HG02970 (cell line): ENCODE data around the gene KCNQ5.

ENCODE experiments used
- ATAC-seq: cut with Tn5 transposase; IDR thresholded peaks from one replicate; pipeline ENCODE4 v1.9.1; 2021; ENCODE audit warnings: mild to moderate bottlenecking, moderate library complexity, moderate number of reproducible peaks; ENCODE audit not compliant: unreplicated experiment, low FRiP score

KCNQ5 gene

DNA sequence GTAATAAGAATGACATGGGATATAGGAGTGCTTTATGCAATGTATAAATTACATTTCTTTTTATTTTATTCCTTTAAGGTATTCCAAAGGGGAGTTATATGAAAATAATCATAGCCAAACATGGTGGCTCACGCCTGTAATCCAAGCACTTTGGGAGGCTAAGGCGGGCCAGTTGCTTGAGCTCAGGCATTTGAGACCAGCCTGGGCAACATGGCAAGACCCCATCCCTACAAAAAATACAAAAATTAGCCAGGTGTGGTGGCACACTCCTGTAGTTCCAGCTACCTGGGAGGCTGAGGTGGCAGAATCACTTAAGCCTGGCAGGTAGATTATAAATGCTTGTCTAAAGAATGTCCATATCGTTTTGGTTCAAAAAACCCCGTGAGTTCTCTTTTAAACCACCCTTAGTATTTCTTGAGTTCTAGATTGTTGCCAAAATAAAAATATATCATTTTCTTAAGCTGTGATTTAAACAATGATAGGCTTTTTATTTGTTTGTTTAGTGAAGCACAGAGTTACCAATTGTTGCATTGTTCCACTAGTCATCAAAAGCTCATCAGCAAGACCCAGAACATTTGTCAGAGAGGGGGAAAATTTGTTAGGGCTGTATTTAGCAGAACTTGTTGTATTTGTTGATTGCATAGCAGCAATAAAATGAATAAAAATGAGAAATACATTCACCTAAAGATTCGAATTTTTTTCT, 457.2 kb downstream of the KCNQ5 start:
- no peak for ATAC-seq

DNA sequence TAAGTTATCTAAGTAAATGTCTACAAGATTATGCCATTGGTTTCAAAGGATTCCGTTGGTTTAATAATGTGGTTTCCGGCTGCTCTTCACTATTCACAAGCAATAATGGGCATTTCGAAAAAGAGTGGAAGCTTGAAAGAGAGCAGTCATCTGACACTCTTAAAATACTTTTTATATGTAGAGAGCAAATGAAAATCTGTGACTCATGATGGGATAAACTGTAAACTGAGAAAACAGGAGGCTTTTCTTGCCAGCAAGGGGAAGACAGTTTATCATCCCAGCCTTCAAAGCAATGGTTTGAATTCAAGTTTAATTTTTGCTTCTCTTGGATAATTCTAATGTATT, 457.7 kb downstream of the KCNQ5 start:
- ATAC-seq, result no peak

DNA sequence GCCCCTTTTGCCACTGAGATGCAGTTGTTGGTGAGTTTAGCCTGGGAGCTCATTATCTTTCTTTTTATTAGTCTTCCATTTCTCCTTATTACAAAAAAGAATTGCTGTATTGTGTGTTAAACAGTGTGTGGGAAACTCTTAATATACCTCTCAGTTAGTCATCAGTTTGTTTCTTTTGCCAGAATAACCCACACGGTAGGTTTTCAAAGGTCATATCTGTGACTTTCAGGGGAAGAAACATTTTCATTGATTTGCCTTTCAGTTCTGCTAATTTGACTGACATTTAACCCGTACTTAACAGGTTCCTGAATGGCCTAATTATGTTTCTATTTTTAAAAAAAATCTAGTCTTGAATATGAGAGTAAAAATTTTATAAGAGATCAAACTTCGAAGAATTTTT, 458.1 kb downstream of the KCNQ5 start:
- ATAC-seq, result no peak

DNA sequence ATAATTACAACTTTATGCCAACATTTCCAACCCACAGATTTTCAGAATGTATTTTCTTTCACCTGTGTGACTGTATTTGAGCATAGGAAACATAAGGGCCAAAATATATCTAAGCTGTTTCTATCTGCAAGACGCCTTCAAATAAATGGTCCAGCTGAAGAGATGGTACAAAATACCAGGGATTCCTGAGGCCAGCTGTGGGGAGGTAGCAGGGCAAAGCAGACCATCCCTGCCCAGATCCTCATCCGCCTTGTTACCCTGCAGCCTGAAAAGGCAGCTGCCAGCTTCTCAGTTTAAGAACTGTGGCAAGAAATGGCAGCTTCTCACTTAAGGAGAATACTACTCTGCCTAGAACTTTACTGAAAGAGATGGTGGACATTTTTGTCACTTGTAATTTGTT, 460.1 kb downstream of the KCNQ5 start:
- no peak for ATAC-seq

DNA sequence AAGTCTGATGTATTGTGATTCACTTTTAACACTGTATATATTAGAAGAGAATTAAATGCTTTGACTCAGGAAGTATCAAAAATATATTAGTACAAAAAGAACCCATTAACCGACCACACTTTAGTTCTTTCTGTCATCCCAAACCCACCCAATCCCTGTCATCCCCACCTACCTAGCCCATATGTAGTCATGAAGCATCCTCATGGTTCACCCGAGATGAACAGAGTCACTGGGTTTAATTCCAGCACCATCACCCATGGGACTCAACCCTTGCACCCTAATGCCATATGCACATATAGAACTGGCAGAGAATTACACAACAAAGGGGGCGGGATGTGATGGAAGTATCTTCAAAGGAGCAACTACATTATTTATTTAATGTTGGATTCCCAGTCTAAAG, 462.0 kb downstream of the KCNQ5 start:
- ATAC-seq, result no peak

DNA sequence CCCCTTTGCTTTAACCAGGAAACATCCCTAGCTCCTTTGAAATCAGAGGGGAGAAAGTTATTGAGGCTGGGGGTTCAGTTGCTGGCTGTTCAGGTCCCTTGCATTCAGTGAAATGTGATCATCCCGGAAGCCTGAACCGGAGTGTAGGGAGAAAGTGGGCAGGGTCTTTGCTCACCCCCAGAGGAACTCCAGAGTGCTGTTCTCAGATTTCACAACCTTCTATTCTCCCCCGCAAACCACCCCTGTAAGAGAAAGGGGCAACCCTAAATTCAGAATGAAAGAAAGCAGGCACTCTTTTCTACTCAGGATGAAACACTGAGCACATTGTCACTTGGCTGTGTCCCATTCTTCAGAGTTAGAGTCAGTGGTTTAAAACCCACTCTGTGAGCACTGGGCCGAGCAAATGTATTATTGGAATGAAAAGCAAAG, 463.6 kb downstream of the KCNQ5 start:
- ATAC-seq, result no peak

DNA sequence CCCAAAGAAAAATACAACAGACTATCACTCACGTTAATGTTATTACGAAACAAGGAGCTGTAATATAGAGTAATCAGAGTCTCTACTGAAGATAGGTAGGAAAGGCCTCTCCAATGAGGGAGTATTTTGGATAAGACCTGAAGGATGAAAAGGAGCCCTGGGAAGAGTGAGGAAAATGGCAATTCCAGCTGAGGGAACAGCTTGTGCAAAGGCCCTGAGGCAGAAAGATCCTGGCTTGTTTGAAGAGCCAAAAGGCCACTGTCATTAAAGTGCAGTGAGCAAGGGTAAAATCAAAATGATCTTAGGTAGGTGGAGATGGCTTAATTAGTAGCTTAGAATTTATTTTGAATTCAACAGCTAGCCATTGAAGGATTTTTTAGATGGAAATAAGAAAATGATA, 464.9 kb downstream of the KCNQ5 start:
- ATAC-seq, result no peak

DNA sequence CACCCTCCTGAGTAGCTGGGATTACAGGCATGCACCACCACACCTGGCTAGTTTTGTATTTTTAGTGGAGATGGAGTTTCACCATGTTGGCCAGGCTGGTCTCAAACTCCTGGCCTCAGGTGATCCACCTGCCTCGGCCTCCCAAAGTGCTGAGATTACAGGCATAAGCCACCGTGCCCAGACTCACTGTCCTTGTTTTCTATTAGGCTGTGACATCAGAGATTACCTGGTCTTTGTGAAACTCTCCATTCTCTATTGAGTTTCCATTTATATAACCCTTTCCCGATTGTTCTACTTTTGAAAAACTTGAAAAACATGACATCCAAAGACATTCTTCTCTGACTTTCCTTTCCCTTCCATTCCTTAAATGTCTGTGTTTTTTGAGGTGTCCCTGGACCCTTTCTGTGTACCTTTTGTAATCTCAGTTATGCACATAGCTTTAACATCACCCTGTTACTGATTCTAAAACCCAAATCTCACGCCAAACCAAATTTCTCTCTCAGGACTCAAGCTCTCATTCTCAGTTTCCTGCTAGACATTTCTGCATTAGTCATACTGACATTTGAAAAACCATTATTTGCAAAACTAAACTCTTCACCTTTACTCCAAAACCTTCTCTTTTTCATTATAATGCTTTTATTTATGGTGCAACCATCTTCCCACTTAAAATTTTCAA, 466.4 kb downstream of the KCNQ5 start:
- ATAC-seq, result peak; percentile 61

DNA sequence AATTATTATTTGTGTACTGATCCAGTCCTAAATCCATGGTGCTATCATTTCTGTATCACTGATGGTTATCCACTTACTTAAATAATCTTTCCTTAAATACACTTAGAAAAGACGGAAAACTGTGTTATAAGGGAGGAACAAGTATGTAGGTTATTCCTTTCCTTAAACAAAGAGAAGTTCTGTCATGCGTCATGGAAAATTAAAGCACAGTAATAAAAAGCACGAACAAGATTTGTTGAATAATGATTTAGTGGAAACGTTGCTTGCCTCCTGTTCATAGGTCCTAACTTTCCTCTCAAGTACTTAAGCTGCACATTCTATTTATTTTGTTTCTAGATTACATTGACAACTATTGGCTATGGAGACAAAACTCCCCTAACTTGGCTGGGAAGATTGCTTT, 483.1 kb downstream of the KCNQ5 start:
- no peak for ATAC-seq

DNA sequence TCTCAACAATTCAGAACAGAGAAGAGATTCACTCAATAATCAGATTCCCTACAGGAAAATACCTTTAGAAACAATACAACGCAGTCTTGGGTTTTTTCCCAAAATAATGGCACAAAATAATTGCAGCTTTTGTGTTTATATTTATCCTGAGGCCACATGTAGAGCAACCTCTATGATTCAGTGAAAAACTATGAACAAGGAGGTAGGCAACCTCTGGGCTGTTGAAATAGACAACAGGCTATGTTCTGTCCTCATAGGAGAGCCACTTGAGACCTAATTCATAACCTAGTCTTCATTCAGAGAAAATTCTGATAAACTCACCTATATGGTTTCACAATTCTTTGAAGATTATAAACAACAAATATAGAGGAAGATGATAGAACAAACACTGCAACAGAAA, 485.2 kb downstream of the KCNQ5 start:
- ATAC-seq, result no peak

DNA sequence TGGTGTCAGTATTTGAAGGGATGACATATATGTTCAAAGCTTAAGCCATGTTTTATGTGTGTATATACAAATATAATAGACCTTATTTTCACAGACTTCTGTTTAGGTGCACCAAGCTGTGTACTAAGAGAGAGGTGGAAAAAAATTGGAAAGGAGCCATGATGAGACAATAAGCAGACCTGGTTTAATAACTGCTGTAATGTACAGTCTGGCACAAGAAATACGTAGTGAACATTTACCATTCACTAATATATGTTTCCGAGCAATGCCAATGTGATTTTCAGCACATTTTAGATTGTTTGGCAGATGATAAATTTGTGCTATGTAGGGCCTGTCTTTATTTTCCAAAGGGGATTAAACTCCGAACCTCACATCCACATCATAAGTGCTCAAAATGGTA, 487.1 kb downstream of the KCNQ5 start:
- no peak for ATAC-seq

DNA sequence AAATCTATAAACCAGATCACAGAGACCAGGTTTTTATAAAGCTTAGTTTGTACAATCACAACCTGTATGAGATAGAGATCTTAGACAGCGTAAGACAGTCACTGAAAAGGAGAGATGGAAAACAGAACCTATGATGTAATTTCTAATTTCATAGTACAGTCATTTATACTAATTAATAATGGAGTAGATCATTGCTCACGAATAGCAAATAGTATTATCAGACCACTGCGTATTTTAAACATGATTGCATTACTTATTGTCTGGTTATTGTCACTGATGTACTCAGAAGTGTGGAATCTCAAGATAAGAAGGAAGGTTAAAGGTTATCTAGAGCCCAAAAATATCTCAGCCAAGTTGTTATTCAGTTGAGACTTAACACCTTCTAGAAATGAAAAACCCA, 487.8 kb downstream of the KCNQ5 start:
- ATAC-seq, result no peak

DNA sequence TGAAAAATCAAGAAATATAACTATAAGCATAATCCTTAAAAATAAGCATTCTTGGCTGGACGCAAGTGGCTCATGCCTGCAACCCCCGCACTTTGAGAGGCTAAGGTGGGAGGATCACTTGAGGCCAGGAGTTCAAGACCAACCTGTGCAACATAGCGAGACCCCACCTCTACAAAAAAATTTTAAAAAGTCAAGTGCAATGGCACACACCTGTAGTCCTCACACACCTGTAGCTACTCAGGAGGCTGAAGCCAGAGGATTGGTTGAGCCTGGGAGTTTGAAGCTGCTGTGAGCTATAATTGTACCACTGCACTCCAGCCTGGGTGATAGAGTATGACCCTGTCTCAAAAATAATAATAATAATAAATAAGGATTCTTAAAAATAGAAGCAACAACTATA, 494.5 kb downstream of the KCNQ5 start:
- no peak for ATAC-seq

DNA sequence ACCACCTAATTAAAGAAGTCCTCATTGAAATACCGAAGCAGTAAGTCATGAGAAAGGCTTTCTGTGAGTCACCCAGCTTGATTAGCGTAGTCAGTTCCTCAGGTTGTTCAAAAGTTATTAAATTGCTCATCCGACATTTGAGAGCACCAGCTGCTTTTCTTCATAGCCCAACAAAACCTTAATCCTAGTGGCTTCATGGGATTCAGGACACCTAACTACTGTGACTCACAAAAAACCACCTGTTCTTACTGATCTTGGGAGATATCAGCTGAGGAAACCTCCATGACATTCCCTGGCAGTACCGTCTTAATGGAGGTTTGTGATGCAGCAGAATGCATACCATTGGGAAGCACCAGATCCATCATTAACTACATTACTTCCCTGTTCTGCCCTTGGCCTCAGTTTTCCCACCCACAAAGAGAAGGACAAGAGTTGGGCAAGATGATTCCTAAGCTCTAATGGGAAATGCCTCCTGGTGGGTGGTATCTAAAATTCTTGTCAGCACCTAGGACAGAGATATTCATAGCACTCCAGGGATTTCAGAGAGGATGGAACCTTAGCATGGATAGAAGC, 499.6 kb downstream of the KCNQ5 start:
- no peak for ATAC-seq

DNA sequence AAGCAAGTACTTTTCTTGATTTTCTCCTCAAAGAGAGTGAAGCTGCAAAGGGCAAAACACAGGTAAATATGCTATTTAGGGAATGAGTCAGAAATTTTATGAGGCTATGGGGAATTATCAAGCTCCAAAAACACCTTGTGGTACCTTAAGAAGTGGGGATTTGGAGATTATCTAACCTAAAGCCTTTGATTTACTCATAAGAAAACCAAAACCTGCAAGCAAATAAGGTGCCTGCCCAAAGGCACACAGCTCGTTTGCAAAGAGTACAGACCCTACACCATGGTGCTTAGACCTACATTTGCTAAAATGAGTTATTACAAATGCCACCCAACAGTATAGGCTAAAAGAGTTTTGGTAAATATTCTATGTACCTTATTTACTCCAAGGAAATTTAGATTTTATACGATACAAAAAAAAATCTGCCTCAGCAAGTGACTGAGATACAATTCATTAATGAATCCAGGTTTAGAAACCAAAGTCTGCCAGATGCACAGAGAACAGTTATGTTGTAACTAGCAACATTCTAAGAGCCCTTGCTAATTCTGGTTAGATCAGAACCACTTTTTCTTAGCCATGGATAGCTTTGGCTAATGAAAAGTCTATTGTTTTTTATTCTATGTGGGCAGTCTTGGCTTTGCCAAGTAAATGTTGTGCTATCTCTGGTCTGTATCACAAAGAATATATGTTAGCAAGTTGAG, 501.9 kb downstream of the KCNQ5 start:
- no peak for ATAC-seq

DNA sequence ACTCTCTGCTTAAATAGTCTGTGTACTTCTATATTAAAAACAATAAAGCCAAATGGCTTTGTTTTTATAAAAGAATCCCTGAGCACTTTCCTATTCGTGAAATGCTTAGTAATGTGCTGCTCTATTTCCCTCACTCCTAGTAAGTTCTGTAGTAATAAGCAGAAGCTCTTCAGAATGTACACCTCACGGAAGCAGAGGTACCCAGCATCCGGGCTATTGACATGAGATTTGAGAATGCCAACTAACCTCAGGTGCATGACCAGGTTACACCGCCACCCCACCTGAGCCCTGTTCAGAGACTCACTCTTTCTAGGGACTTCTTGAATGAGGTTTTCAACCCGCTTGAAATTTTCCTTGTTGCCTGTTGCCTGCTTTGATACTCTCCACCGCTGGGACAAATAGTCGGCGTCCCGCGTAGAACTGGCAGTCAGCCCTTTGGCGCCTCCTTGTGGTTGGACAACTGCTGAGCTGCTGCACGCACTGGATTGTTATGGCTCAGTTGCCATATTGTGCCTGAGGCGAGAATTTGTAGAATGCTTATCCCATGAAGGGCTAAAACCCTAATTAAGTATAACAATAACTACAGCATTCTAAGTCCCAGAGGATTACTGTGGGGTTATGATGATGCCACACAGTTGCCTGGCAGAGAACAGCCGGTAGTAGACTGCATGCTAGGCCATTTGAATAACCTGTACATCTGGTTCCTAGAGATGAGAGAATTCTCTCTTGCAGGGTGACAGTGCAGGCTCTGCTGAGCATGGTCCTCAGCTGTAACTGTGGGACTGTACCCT, 508.0 kb downstream of the KCNQ5 start:
- ATAC-seq, result peak; percentile 75

DNA sequence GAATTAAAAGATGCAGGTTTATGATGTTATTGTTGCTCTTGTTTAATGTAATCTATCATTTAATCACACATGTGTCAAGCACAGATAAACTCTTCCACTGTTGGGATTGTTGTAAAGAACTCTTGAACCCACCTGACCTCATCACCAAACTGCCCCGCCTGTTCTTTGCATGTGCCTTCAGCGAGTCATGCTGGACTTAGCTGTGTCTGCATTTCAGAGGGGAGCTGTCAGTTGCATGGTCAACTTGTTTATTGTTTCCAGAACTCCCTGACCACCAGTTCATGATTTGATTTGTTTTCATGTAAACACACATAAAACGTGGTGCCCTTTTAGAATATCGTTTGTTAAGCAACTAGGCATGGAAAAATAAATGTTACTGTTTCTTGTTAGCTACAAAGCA, 509.8 kb downstream of the KCNQ5 start:
- no peak for ATAC-seq

DNA sequence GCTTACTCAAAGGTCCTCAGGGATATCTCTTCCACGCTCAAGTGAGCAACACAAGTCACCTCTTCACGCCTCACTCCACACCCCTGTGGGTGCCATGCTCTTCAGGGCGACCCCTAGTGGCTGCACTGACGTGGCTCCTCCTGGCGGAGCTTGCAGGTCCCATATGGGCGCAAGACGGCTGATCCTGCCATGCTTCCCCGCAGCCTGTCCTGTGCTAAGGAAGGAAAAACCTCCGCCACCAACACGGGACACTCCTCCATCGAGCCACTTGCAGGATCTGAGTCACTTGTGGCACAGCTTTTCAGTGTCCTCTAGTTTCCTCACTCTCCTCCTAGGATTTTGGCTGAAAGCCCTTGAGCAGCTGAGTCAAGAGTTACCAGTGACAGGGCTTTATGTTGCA, 512.7 kb downstream of the KCNQ5 start:
- ATAC-seq, result no peak

DNA sequence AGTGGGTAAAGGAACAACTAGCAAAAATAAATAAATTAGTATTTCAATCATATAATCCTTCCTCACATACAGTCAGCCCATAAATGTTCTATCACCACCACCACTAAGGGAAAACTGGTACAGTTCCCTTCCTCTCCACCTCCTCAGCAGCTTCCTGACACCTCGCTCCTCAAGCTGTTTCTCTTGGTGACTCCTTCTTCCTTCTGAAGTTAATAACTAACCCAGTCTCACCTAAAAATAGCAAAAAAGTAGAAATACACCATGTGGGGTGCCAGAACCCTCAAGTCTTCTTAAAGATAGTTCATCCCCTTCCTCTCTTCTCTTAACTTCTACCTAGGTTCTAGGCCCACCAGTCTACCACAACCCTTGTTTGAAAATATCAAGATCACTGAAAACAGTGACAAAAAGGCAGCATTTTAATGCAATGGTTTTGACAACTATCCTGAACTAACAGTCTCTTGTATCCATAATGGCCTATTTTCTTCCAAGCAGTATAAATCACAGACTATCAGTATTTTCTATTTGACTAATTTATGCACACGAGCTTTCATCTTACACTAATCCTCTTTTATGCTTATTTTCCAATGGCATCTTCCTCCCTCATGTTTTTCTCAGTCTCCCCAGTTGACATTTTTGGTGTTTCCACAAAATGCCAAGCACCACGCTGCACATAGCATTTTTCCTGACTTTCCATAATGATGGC, 518.0 kb downstream of the KCNQ5 start:
- ATAC-seq, result no peak

DNA sequence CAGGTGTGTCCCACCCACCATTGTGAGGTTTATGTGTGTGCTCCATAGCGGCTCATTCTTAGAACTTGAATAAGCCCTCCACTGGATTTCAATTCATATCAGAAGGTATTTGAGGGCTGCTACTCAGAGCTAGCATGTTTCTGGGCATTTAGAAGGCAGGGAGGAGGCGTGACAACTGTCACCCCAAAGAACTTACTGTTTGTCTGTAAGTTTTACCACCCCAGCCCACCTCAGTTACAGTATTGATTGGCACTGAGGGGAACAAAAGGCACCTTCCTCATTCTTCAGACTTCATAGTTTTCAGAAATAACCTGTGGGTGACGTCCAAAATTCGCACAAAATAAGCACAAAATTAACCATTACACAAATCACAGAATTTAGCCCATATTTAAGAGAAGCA, 521.7 kb downstream of the KCNQ5 start:
- no peak for ATAC-seq
